ENCODE data around the gene NR2F1.

DNA sequence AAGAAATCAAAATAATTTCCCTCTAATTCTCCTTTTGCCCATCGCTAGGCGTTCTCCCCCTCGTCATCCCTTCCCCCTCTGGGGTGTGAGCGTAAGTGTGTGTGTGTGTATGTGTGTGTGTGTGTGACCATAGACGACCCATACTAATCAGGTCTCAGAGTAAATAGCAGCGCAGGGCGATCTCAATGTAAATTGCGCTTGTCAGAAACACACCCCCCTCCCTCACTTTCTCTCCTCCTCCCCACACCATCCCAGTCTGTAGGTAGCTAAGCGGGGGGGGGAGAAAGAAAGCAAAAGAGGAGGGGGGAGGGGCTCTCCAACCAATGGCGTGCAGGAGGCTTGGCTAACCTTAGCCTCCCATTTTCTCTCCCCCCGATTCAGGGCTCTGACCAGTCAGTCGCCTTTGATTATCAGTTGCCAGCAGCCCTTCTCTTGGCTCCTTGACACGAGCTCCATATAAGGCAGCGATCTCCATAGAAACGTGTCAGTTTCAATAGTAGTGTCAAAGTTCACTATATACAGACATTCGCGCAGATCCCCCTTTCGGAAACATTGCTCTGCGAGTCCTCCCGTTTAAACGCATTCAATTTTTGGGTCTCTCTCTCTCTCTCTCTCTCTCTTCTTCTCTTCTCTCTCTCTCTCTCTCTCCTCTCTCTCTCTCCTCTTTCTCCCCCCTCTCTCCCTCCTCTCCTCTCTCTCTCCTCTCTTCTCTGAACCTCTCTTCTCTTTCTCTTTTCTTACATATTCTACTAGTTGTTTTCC is at the start of gene NR2F1:
- TF ChIP-seq POLR2AphosphoS5 (IDR thresholded peaks at IDR 0.05; ENCODE audit: borderline replicate concordance, low read depth, low read length) (peak; percentile 49), EZH2 (IDR thresholded peaks at IDR 0.05) (no peak)
